ENCODE data around the gene DHRS9. TPM values are rescaled to one million over a fixed set of nuclear protein-coding genes. Genes with fewer than 3 reads are reported as not detected.

The DHRS9 gene
- total and polyA plus RNA-seq, 9 of the 15 experiments (the other 6 are each of a cell fraction or from before 2014, with no cell fraction given), result 0.27 to 1.7 (median 0.69) TPM

DNA sequence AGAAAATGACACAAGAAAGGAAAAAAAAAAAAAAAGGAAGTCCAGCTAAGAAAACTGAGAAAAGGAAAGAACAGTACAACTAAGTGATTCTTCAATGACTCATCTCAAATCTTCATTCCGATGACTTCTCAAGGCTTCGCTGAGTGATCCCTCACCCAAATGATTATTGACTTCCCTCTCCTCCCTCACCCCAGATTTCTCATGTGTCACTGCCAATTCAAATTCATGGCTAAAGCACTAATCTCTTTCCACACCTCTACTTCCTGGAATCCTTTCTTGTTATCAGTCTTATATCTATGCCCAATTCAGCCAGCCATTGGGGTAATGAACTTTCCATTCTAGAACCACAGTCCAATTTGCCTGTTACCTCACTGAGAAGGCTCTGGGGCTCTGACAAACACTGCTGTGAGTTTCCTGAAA, 31.0 kb upstream of the DHRS9 start (continued):
- no peak for TF ChIP-seq RREB1 (CRISPR knock-in tag; IDR thresholded peaks at IDR 0.05)
- TF ChIP-seq NR2C2 (CRISPR knock-in tag; IDR thresholded peaks at IDR 0.05), result no peak
- no peak for TF ChIP-seq NR2C2 (tag; IDR thresholded peaks at IDR 0.05)
- TF ChIP-seq ZNF445 (CRISPR knock-in tag; IDR thresholded peaks at IDR 0.05; ENCODE audit: low read depth), result no peak
- TF ChIP-seq PPARD (CRISPR knock-in tag; IDR thresholded peaks at IDR 0.05), result no peak
- no peak for TF ChIP-seq WHSC1 (IDR thresholded peaks at IDR 0.05; ENCODE audit: low read length)
- no peak for TF ChIP-seq HNRNPH1 (optimal IDR thresholded peaks at IDR 0.05; ENCODE audit: low read depth, low read length)
- TF ChIP-seq CBFA2T2 (conservative IDR thresholded peaks at IDR 0.05), result 0 out of 2 replicates have a peak, but pooled peaks have one; percentile 16
- no peak for TF ChIP-seq GABPA (tag; conservative IDR thresholded peaks at IDR 0.05; ENCODE audit: low read depth)
- TF ChIP-seq, protein P1, sequence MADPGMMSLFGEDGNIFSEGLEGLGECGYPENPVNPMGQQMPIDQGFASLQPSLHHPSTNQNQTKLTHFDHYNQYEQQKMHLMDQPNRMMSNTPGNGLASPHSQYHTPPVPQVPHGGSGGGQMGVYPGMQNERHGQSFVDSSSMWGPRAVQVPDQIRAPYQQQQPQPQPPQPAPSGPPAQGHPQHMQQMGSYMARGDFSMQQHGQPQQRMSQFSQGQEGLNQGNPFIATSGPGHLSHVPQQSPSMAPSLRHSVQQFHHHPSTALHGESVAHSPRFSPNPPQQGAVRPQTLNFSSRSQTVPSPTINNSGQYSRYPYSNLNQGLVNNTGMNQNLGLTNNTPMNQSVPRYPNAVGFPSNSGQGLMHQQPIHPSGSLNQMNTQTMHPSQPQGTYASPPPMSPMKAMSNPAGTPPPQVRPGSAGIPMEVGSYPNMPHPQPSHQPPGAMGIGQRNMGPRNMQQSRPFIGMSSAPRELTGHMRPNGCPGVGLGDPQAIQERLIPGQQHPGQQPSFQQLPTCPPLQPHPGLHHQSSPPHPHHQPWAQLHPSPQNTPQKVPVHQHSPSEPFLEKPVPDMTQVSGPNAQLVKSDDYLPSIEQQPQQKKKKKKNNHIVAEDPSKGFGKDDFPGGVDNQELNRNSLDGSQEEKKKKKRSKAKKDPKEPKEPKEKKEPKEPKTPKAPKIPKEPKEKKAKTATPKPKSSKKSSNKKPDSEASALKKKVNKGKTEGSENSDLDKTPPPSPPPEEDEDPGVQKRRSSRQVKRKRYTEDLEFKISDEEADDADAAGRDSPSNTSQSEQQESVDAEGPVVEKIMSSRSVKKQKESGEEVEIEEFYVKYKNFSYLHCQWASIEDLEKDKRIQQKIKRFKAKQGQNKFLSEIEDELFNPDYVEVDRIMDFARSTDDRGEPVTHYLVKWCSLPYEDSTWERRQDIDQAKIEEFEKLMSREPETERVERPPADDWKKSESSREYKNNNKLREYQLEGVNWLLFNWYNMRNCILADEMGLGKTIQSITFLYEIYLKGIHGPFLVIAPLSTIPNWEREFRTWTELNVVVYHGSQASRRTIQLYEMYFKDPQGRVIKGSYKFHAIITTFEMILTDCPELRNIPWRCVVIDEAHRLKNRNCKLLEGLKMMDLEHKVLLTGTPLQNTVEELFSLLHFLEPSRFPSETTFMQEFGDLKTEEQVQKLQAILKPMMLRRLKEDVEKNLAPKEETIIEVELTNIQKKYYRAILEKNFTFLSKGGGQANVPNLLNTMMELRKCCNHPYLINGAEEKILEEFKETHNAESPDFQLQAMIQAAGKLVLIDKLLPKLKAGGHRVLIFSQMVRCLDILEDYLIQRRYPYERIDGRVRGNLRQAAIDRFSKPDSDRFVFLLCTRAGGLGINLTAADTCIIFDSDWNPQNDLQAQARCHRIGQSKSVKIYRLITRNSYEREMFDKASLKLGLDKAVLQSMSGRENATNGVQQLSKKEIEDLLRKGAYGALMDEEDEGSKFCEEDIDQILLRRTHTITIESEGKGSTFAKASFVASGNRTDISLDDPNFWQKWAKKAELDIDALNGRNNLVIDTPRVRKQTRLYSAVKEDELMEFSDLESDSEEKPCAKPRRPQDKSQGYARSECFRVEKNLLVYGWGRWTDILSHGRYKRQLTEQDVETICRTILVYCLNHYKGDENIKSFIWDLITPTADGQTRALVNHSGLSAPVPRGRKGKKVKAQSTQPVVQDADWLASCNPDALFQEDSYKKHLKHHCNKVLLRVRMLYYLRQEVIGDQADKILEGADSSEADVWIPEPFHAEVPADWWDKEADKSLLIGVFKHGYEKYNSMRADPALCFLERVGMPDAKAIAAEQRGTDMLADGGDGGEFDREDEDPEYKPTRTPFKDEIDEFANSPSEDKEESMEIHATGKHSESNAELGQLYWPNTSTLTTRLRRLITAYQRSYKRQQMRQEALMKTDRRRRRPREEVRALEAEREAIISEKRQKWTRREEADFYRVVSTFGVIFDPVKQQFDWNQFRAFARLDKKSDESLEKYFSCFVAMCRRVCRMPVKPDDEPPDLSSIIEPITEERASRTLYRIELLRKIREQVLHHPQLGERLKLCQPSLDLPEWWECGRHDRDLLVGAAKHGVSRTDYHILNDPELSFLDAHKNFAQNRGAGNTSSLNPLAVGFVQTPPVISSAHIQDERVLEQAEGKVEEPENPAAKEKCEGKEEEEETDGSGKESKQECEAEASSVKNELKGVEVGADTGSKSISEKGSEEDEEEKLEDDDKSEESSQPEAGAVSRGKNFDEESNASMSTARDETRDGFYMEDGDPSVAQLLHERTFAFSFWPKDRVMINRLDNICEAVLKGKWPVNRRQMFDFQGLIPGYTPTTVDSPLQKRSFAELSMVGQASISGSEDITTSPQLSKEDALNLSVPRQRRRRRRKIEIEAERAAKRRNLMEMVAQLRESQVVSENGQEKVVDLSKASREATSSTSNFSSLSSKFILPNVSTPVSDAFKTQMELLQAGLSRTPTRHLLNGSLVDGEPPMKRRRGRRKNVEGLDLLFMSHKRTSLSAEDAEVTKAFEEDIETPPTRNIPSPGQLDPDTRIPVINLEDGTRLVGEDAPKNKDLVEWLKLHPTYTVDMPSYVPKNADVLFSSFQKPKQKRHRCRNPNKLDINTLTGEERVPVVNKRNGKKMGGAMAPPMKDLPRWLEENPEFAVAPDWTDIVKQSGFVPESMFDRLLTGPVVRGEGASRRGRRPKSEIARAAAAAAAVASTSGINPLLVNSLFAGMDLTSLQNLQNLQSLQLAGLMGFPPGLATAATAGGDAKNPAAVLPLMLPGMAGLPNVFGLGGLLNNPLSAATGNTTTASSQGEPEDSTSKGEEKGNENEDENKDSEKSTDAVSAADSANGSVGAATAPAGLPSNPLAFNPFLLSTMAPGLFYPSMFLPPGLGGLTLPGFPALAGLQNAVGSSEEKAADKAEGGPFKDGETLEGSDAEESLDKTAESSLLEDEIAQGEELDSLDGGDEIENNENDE (IDR thresholded peaks at IDR 0.05; ENCODE audit: low read depth, low read length), result no peak
- peak; percentile 52 for TF ChIP-seq CBFA2T3 (IDR thresholded peaks at IDR 0.05)
- TF ChIP-seq DMBX1 (CRISPR knock-in tag; IDR thresholded peaks at IDR 0.05; ENCODE audit: borderline replicate concordance), result no peak; the same call in 1 of the 2 replicates
- no peak for TF ChIP-seq BCOR (IDR thresholded peaks at IDR 0.05)
